NCI-H510A (cell line): ENCODE data around the gene PRKAR1B.

Experiments used
- DNase-seq: peaks from one replicate; lab custom pipeline; 2025; lab: John Stamatoyannopoulos, UW

PRKAR1B gene

DNA sequence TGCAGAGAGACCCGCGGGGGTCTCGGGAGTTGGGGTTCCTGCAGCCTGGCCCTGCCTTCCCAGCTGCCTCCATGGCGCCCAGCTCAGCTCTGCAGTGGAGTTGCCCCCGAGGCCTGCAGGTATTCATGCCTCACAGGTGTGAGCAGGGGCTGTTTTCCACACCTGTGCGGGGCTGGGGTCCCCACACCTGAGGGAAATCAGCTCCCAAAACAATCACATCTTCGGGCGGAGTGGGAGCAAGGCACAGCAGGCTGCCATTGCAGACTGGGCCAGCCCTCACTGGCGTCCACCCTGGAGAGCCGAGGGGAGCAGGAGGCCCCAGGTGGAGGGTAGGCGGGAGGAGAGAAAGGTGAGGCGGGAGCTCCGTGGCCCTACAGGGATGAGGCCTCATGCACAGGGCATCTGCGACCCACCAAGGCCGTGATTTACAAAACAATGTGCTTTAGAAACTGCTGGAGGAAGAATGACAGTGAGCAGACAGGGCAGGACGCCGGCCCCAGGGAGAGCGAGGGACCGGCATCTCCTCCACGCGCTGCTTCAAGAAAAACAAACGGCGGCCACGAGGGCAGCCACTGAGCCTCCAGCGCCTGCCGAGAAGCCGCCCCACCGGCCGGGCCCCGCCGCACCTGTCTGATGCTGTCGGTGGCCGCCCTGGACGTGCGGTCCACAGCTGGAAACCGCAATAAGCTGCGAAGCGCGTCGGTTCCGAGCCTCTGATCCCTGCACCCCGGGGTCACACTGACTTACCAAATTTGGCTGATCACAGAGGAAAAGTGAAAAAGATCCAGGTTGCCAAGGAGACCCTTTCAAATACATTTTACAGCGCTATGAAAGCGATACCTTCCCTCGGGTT lies 154.4 kb downstream of the PRKAR1B start:
- DNase-seq: no peak

DNA sequence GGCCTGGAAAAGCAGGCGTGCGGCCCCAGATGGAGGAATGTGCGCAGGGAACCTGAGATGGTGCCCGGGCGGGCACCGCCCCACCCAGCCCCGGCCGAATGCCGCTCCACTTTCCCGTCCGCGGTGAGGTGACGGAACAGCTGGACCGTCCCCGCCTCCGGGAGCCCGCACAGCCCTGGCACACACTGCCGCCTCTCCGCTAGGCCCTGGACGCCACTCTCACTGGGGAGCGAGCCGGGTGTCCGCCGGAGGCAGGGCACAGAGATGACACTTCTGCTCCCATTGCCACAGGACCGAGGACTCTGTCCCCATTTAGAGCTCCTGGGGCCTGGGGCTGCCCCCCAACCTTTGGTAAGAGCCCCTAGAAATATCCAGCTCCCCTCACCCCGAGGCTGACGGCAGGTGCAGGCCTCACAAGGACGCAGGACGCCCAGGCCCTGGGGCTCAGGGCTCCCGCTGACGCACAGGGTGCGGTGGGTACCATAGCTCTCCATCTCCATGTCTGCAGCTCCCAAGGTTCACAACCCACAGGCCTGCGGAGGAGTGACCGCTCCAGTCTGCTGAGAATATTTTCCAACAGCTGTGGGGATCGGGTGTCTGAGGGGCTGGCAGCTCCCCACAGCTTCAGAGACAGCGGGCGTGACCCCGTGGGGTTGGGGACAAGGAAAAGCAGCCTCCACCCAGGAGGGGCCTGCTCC lies 155.2 kb downstream of the PRKAR1B start:
- no peak for DNase-seq

DNA sequence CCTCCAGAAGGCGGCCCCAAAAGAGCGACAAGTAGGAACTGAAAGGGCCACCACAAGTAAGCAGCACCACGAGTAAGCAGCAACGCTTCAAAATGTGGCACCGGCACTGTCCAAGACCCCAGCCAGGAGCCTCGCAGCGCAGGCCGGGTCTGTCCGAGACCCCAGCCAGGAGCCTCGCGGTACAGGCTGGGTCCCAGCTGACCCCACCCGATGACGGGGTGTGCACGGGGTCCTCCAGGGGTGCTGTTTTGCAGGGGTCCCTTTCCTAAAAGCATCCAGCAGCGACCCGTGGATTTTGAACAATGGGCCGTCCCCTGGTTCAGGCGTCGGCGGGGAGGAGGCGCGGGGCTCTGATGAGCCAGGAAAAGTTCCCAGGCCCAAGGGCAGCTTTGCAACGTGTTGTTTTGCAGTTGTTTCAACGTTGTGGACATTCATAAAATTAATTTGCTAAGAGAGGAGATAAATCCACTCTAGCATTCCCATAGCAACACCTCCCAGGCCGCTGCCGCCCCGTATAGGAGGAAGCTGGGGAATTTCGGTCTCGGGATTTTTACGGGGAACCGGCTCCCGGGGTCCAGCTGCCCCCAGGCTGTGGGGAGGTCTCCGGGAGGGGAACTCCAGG lies 155.9 kb downstream of the PRKAR1B start:
- DNase-seq: no peak

DNA sequence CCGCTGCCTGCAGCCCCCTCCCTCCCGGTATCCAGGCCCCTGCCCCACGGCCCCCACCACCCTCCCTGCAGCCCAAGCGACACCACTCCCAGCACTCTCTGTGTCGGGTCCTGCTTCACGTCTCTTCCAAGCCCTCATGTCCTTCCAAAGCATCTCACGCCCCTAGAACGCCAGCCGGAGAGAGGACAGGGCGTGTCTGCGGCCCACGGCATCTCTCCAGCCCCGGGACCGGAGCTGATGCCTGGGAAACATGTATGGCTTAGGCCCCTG lies 156.3 kb downstream of the PRKAR1B start:
- no peak for DNase-seq

DNA sequence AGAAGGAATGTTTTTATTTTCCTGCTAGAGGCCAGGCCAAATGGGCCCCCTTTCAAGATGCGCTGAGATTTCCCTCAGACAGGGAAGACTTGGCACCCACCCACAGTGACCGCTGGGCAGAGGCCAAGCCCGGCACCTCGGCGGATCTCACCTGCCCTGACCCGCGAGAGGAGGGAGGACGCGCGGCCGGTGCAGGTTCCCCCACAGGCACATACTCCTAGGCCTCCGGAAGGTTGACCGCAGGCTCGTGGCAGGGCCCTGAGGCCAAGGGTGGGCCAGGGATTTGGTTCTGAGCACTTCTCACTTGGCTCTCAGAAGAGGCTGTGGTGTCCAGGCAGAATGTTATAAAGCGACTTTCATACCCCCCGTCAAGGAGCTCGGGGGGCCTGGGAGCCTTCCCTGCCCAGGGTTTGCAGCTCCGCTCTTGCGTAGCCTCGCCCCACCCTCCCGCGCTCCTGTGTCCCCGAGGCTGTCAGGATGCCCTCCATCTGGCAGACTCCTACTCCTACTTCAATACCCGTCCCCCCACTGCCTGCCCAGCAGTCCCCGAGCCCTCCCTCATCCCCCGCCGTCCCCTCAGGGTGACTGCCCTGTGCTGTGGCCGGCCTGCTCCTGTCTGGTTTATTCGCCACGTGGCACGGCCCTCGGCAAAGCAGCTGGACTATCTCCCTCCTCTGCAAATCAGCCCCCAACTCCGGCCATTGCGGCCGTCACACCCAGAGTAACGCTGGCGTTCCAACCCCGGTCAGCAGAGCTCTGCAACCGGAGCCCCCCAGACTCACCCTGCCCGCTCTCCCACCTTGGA lies 156.9 kb downstream of the PRKAR1B start:
- no peak for DNase-seq

DNA sequence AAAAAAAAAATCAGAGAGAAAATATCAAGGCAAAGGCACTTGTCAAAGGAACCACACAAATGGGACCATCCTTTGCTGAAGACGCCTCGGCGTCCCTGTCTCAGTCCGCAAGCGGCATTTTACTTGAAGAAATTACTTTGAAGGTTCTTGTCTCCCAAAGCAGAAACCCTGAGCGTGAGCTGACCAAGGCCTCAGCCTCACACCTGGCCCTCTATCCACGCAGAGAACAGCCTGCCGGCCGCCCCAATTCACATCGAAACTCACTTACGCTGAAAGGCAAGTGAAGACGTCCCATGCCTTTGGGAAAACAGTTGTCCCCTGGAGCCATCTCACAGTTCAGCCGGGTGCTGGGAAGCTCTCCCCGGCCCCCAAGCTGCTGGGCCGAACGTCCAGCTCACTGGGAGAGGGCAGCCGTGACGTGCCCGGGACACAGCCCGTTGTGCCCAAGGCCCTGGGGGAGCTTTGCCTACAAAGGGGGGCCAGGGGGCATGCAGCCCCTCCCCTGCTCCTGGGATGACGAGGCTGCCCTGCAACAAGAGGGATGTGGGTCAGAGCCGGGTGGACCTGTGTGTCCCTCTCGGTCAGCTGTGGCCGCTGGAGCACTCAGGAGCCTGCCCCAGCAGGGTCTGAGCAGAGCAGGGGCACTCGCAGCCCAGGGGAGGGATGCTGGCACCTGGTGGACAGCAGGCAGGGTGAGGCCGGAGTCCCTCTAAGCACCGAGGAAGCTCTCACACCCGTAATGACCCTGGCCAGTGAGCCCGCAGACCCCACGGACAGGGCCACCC lies 157.8 kb downstream of the PRKAR1B start:
- no peak for DNase-seq

DNA sequence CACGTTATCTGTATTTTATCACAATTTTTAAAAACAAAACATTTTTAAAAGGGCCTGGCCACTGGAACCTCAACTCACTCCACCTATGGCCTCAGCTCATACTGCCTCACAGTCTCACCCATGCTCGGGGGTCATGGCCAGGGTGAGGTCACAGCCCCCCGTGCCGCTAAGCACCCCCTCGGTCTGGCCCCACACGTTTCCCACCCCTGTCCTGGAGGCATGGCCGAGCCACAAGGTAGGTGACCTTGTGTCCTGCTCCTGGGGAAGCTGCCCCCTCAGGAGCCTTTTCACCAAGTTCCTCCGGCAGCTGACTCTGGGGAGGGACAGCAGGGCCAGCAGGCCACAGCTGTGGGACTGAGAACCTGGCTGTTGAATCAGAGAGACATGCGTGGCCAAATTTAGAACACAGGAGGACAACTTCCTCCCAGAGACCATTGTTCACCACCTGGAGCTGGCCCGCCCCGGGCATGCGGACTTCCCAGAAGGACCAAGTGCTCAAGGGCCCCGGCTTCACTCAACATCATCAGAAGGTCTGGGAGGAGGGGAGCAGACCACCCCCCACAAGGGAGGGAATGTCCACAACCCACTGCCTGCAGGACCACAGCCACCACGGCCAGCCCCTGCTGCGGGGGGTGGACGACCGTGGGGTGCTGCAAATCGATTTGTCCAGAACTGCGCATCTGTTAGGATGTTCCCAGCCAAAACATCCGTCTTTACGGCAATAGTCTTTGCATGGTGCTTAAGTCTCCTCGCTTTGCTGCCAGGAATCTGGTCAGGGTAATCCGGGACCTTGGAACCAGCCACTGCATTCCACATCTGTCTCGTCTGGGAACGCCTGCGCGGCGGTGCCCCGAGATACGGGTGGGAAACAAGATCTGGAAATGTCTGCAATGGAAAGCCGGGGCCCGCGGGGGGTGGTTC lies 158.8 kb downstream of the PRKAR1B start:
- no peak for DNase-seq

DNA sequence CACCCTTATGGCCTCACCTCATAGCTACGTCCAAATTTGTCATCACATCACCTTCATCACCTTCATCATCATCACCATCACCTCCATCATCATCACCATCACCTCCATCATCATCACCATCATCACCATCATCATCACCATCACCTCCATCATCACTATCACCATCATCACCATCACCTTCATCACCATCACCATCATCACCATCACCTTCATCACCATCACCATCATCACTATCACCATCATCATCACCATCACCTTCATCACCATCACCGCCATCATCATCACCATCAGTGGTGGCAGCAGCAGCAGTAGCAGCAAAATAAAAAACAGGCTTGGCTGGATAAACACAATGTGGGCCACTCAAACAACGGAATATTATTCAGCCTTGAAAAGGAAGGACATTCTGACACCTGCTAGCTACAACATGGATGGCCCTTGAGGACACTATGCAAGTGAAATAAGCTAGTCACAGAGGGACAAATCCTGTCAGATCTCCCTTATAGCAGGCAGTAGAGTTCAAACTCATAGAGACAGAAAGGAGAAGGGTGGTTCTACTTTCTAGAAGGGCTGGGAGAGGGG lies 159.7 kb downstream of the PRKAR1B start:
- DNase-seq: no peak

DNA sequence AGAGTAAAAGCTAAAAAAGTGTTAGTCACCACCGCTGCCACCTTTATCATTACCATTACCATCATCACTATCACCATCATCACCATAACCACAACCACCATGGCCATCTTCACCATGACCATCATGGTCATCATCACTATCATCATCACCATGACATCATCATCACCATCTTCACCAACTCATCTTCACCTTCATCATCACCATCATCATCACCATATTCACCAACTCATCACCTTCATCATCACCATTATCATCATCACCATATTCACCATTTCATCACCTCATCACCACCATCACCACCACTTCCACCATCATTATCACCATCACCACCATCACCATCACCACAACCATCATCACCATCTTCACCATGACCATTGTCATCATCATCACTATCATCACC lies 161.0 kb downstream of the PRKAR1B start:
- DNase-seq: no peak

DNA sequence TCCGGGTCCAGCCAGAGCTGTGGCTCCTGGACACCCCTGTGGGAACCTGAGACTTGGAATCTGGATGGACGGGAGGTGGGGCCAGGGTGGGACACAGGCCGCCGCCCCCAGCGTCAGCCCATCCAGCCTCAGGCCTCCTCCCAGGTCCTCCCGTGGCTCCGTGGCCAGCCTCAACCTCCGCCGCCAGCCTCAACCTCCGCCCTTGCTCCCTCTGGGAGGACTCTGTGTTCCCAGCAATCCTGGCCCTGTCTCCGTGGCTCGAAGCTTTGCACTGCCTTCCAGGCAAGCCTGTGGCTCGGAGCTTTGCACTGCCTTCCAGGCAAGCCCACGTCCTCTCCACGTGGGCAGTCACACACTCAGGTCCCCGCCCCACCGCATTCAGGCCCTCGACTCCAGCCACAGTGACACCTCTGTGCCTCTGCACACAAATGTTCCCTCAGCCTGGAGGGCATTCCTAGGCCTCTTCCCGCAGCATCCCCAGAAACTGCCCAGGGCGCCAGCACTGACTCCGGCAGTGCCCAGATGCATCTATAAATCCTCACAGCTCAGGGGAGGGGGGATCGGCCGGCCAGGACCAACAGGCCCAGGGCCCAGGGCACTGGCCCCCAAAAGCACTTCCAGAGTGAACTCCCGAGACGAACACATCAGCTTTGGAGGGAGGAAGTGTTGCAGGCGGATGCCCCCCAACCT lies 162.8 kb downstream of the PRKAR1B start:
- DNase-seq: no peak

DNA sequence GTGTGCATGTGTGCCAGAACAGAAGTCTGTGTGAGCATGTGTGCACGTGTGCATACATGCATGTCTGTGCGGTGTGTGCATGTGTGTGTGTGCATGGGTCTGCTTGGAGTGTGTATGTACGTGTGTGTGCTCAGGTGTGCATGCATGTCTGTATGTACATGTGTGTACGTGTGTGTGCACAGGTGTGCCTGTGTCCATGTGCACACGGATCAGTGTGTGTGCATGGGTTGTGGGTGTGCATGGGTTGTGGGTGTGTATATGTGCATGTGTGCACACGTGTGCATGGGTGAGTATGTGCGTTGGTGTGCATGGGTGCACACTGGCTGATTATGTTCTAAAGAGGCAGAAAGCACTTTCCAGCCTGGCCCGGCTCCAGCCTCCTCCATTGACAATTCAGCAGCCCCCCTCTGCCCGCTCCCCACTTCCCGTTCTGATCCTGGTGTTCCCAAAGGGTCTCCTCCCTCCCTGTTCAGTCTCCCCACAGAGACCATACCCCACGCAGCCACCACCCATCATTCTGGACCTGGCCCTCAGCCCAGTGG lies 163.4 kb downstream of the PRKAR1B start:
- no peak for DNase-seq

DNA sequence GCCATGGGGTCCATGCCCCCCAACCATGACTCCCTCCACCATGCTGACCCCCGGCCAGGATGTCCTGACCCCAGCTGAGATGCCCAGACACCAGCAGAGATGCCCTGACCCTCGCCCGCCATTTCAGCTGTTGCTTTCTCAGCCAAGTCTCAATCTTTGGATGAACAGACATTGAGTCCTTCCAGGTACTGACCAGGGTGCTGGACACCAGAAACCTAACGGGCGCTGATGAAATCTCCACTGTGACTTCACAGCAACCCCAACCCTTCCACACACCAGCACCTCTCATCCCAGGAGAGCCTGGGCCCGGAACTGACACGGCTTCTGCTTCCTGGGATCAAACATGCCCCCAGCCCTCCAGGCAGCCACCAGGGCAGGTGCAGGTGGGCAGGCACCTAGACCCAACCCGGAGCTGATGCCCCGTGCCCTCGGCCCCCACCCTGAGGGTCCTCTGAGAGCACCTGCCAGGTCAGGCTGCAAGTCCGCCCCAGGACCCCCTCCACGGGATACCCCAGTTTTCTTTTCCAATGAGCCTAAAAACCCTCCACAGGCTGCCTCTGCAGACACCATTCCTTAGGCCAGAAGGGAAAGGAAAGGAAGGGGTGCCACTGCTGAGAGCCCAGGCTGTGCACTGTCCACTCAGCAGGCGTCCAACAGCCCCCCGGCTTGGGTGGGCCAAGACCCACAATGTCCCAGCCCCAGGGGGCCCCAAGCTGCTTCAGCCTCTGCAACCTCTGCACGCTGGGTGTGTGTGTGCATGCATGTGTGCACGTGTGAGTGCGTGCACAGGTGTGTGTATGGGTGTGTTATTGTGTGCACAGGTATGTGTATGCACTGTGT lies 164.1 kb downstream of the PRKAR1B start:
- DNase-seq: no peak

DNA sequence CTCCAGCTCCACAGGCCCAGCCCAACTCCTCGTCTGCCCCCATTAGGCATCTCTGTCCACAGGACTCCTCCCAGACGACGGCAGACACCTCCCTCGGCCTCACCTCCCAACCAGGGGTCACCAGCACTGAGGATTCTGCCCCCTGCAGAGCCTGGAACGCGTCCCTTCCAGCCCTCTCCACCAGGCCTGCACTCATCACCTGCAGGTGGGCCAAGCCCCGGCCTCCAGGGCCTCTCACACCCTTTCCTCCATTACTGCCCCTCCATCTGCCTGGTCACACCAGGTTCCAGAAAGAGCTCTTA lies 164.8 kb downstream of the PRKAR1B start:
- DNase-seq: no peak

DNA sequence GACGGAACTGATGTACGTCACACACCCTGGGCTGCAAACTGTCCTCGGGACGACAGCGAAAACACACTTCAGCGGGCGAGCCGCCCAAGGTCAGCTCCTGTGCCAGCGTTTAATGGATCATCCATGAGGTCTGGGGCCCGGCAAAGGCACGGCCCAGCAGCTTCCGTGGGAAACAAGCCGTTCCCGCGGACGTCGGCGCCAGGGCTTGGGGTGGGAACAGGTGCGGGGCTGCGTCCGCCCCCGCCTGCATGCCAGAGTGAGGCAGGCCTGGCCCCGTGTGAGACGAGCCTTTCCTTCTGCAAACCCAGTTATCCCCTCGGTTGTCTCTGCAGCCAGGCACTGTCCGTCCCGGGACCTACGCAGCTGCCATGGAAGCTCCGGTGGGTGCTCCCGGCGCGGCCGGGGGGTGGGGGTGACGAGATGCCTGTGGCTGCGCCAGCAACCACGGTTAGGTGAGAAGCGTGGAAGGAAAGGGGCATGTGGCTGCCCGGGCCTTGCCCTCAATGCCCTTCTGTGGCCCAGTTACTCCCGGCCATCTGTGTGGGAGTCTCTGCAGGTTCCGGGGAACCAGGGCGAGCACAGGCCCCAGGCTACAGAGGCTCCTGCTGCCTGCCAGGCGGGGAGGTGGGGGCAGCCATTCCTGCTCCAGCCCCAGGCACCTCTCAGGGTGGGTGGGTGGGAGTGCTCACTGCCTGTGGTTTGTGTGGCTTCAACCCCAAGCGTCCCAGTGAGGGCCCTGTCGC lies 165.3 kb downstream of the PRKAR1B start:
- no peak for DNase-seq

DNA sequence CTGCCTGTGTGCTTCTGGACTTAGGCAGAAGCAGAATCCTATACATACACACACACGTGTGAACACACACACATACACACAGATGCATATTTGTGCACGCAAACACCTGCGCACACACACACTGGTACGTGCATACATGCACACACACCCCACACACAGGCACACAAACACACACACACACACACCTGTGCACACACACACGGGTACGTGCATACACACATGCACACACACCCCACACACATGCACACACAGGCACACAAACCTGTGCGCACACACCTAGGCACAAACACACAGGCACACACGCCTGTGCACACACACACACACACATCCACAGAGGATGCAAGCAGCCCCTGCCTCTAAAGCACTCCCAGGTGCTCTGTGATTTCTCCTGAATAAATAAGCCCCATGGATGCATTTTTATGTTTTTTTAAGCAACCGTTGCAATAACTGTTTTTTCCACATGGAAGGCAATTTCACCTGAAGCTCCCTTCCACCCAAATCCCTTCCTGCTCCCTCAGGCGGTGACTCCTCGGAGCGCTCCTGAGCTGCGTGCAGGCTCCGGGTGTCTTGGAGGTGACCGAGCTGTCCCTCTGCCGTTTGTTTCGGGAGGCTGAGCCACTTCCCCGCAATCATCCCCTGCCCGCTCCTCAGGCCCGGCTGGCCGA lies 166.0 kb downstream of the PRKAR1B start:
- DNase-seq: no peak

DNA sequence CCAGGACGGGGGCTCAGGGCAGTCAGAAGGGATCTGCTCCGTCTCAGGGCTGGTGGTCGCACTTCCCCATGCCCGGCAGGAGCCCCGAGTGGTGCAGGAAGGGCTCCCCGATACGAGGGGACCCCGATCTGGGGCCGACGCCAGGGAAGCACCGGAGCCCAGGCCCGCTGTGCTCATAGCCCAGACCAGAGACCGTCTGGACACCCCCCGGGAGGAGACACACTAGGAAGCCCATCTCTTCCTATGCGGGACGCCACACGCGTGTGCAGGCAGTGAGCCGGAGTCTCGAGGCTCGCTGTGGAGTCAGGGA lies 167.7 kb downstream of the PRKAR1B start:
- no peak for DNase-seq

DNA sequence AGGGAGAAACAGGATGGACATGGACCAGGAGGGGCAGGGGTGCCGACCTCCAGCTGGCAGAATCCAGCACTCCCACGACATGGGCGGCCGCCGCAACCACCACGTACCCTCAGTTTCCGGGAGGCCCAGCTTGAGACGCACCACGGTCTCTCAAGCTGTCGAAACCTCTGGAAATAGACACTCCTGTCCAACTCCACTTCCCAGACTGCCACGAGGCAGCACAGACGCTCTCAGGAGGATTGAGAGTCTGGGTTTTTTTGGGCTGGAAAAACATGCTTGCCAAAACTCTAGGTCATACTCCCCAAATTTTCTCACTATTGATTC lies 169.6 kb downstream of the PRKAR1B start:
- DNase-seq: no peak
